ENCODE measurements around the gene HID1. TPM values are rescaled to one million over a fixed set of nuclear protein-coding genes. Genes with fewer than 3 reads are reported as not detected.

HID1 gene
- total and polyA plus RNA-seq, 2 experiments from 2014 or later = 8.7 to 10.9 TPM

GRCh38 chr17:74961657-74962350, 10.8 kb downstream of the HID1 start:
- TF ChIP-seq JUNB (IDR thresholded peaks at IDR 0.05; ENCODE audit: unreplicated experiment) (no peak), CTCF (conservative IDR thresholded peaks at IDR 0.05; ENCODE audit: low read depth in 2 of 2) (peak; percentile 86 to 97)
- peak; percentile 97 for DNase-seq (ENCODE audit: low spot score)
- H3K4me3 Mint-ChIP-seq = 0 out of 3 replicates have a peak overlapping the region, but pooled peaks have one; percentile 15
- Histone ChIP-seq H2AFZ (no peak overlapping the region), H3K27ac (ENCODE audit: low read depth) (no peak overlapping the region), H3K4me3 (no peak overlapping the region), H3K4me2 (no peak overlapping the region), H3K4me1 (ENCODE audit: insufficient read depth) (peaks cover 3% of the 10 kb centered on the region; the same call in 1 of the 2 replicates), H3K79me2 (replicated peaks; ENCODE audit: insufficient read depth) (no peaks in the 10 kb centered on the region), H3K36me3 (ENCODE audit: insufficient read depth) (no peaks in the 10 kb centered on the region), H3F3A (replicated peaks; ENCODE audit: low read depth) (no peaks in the 10 kb centered on the region), H3K27me3 (ENCODE audit: insufficient read depth) (peaks cover 6% of the 10 kb centered on the region; the same call in 1 of the 2 replicates), H3K9me2 (ENCODE audit: insufficient read depth) (no peaks in the 10 kb centered on the region), H4K20me1 (replicated peaks; ENCODE audit: insufficient read depth) (no peaks in the 10 kb centered on the region)
- peaks cover 2% of the 10 kb centered on the region for H3K4me1 Mint-ChIP-seq
- H3K27ac Mint-ChIP-seq = no peak overlapping the region
- peak; percentile 82 for ATAC-seq
- peaks cover 18% of the 10 kb centered on the region for H3K27me3 Mint-ChIP-seq (ENCODE audit: insufficient read depth, low read depth, poor library complexity)
- no peaks in the 10 kb centered on the region; the same call in 2 of the 3 replicates for H3K9me3 Mint-ChIP-seq
- no peaks in the 10 kb centered on the region; the same call in 2 of the 3 replicates for H3K36me3 Mint-ChIP-seq (ENCODE audit: low read depth)

DNA sequence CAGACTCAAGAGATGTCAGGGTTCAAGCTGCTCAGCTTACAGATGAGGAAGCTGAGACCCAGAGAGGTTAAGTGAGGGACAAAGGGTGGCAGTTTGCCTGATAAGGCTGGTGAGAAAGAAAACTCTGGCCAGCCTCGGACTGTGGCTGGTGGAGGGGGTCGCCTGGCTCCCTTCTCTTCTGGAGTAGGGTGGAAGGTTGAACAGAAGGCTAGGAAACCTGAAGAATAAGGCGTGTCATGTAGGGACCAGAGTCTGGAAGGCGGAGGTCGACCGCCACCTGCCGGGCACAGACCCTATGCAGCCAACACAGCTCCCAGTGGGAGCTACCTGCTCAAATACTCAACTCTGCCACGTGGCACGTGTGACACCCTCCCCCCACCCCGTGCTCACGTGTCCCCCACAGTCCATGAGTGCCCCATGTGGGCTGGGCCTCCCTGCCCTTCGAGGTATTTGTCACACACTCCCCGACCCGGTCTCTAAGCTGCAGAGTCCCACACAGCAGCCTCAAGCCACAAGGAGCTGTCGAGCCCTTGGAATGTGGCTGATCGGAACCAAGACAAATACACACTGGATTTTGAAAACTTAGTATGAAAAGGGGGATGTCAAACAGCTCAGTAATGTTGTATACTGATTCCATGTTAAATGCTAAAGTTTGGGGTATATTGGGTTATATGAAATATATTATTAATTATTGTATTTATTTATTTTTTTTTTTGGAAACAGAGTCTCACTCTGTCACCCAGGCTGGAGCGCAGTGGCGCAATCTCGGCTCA, 11.8 kb downstream of the HID1 start:
- H3K27ac Mint-ChIP-seq = no peak overlapping the region
- Histone ChIP-seq H3K4me1 (ENCODE audit: insufficient read depth) (peaks cover 3% of the 10 kb centered on the region; the same call in 1 of the 2 replicates), H2AFZ (no peak overlapping the region), H3K79me2 (replicated peaks; ENCODE audit: insufficient read depth) (no peaks in the 10 kb centered on the region), H3K4me2 (no peak overlapping the region), H3K36me3 (ENCODE audit: insufficient read depth) (no peaks in the 10 kb centered on the region), H3K27me3 (ENCODE audit: insufficient read depth) (peaks cover 6% of the 10 kb centered on the region; the same call in 1 of the 2 replicates), H3F3A (replicated peaks; ENCODE audit: low read depth) (no peaks in the 10 kb centered on the region), H4K20me1 (replicated peaks; ENCODE audit: insufficient read depth) (no peaks in the 10 kb centered on the region), H3K4me3 (no peak overlapping the region), H3K27ac (ENCODE audit: low read depth) (no peak overlapping the region), H3K9me2 (ENCODE audit: insufficient read depth) (no peaks in the 10 kb centered on the region)
- peak; percentile 84 for DNase-seq (ENCODE audit: low spot score)
- TF ChIP-seq CTCF (conservative IDR thresholded peaks at IDR 0.05; ENCODE audit: low read depth in 2 of 2) = peak; percentile 60 to 83
- TF ChIP-seq NANOG (IDR thresholded peaks at IDR 0.05; ENCODE audit: borderline replicate concordance) = no peak
- 0 out of 2 replicates have a peak, but pooled peaks have one; percentile 19 for TF ChIP-seq CREB1 (CRISPR knock-in tag; IDR thresholded peaks at IDR 0.05; ENCODE audit: low read depth)
- no peak overlapping the region; the same call in 2 of the 3 replicates for H3K4me3 Mint-ChIP-seq
- peak; percentile 62 for ATAC-seq
- H3K27me3 Mint-ChIP-seq (ENCODE audit: insufficient read depth, low read depth, poor library complexity) = peaks cover 18% of the 10 kb centered on the region
- H3K9me3 Mint-ChIP-seq = no peaks in the 10 kb centered on the region; the same call in 2 of the 3 replicates
- no peaks in the 10 kb centered on the region; the same call in 2 of the 3 replicates for H3K36me3 Mint-ChIP-seq (ENCODE audit: low read depth)
- peaks cover 2% of the 10 kb centered on the region for H3K4me1 Mint-ChIP-seq

Measured in GM23338 (cell line).